SK-N-SH (cell line): ENCODE measurements around the gene PROCR. TPM values are rescaled to one million over a fixed set of nuclear protein-coding genes. Genes with fewer than 3 reads are reported as not detected.
"Not testable (repeated sequence)": the region's sequence is repeated elsewhere in the genome, so short reads cannot be mapped to it uniquely, and the experiment has no call there.

Experiments used
- CTCF ChIA-PET: fragments of 300-600, 350-600 bp; formaldehyde crosslinking; extraction: SDS; loops from one replicate; lab custom pipeline; 2021; lab: Yijun Ruan, JAX
- POLR2A ChIA-PET: fragments of 350-600 bp; sonication (Branson Sonifier 250); formaldehyde crosslinking; extraction: SDS; loops from one replicate; lab custom pipeline; 2020; ENCODE audit warnings: antibody characterized with exemption, inconsistent platforms; lab: Yijun Ruan, JAX
- DNase-seq: peaks from one replicate; pipeline ENCODE4 v3.0.0; 2012
- H2AFZ ChIP-seq: fragments of 200-600 bp; sonication (generic); 2 replicates; pipeline ENCODE4 v1.8.1; 2016; ENCODE audit warnings: antibody characterized with exemption, mild to moderate bottlenecking, low read depth
- H3F3A ChIP-seq: fragments of 200-600 bp; sonication (generic); replicated peaks from 2 replicates; pipeline ENCODE3; 2016; ENCODE audit warnings: antibody characterized with exemption, mild to moderate bottlenecking; ENCODE audit not compliant: insufficient read depth
- H3K27ac ChIP-seq, 2 experiments: fragments of 200-500 bp in 1 of 2; fragments of 200-600 bp in 1 of 2; sonication (Bioruptor generic) in 1 of 2; sonication (generic), shearing (Covaris generic) in 1 of 2; 2 replicates each; pipeline versions ENCODE4 v1.5.1 to v1.6.1; 2014 to 2016; ENCODE audit warnings: low read depth in 2 of 2, inconsistent platforms in 1 of 2, low read length in 1 of 2, mild to moderate bottlenecking in 1 of 2, mixed read lengths in 1 of 2
- H3K27me3 ChIP-seq: fragments of 200-600 bp; sonication (generic), shearing (Covaris generic); 2 replicates; pipeline ENCODE4 v1.6.1; 2016; ENCODE audit warnings: mixed run types; ENCODE audit not compliant: insufficient read depth
- H3K36me3 ChIP-seq, 2 experiments: fragments of 200-500 bp in 1 of 2; fragments of 200-600 bp in 1 of 2; sonication (Bioruptor generic) in 1 of 2; sonication (generic) in 1 of 2; replicated peaks in 1 of 2; 2 replicates each; pipeline versions ENCODE3 to v1.5.1; 2014 to 2016; ENCODE audit warnings: low read length in 1 of 2, mild to moderate bottlenecking in 1 of 2; ENCODE audit not compliant: insufficient read depth in 2 of 2, control insufficient read depth in 1 of 2
- H3K4me1 ChIP-seq, 2 experiments: fragments of 200-500 bp in 1 of 2; fragments of 200-600 bp in 1 of 2; sonication (Bioruptor generic) in 1 of 2; sonication (generic), shearing (Covaris generic) in 1 of 2; 2 replicates each; pipeline versions ENCODE4 v1.5.1 to v1.6.1; 2014 to 2016; ENCODE audit warnings: low read depth in 1 of 2, low read length in 1 of 2, mixed run types in 1 of 2; ENCODE audit not compliant: insufficient read depth in 2 of 2, control insufficient read depth in 1 of 2
- H3K4me2 ChIP-seq: fragments of 200-600 bp; sonication (generic), shearing (Covaris generic); 2 replicates; pipeline ENCODE4 v1.6.1; 2017; ENCODE audit warnings: mixed run types
- H3K4me3 ChIP-seq, 2 experiments: fragments of 200-500 bp in 1 of 2; fragments of 200-600 bp in 1 of 2; sonication (Bioruptor generic) in 1 of 2; sonication (generic), shearing (Covaris generic) in 1 of 2; 2 replicates each; pipeline versions ENCODE4 v1.5.1 to v1.8.1; 2014 to 2016; ENCODE audit warnings: low read depth in 2 of 2, inconsistent platforms in 1 of 2, low read length in 1 of 2, mild to moderate bottlenecking in 1 of 2, mixed read lengths in 1 of 2, moderate library complexity in 1 of 2
- H3K79me2 ChIP-seq: fragments of 200-600 bp; sonication (generic); 2 replicates; pipeline ENCODE4 v1.8.1; 2017; ENCODE audit warnings: mild to moderate bottlenecking; ENCODE audit not compliant: insufficient read depth
- H3K9ac ChIP-seq: fragments of 200-600 bp; sonication (generic); 2 replicates; pipeline ENCODE4 v1.6.1; 2017; ENCODE audit warnings: mixed run types
- H3K9me2 ChIP-seq: fragments of 200-600 bp; sonication (generic); 2 replicates; pipeline ENCODE4 v1.6.1; 2017; ENCODE audit warnings: mixed run types
- H3K9me3 ChIP-seq: fragments of 200-600 bp; sonication (generic); 2 replicates; pipeline ENCODE4 v1.6.1; 2017; ENCODE audit warnings: mixed run types, mild to moderate bottlenecking, moderate library complexity
- H4K20me1 ChIP-seq: fragments of 200-600 bp; sonication (generic); 2 replicates; pipeline ENCODE4 v1.6.1; 2017; ENCODE audit warnings: mild to moderate bottlenecking, mixed run types; ENCODE audit not compliant: insufficient read depth
- MXI1 ChIP-seq: IDR thresholded peaks from 2 replicates; pipeline ENCODE4 v1.6.1; 2012; ENCODE audit warnings: mild to moderate bottlenecking, low read depth, low read length, improper control_type of control experiment
- NRF1 ChIP-seq: IDR thresholded peaks from 2 replicates; pipeline ENCODE4 v1.6.1; 2012; ENCODE audit warnings: low read depth, mild to moderate bottlenecking, low read length
- POLR2AphosphoS5 ChIP-seq: IDR thresholded peaks from 2 replicates; pipeline ENCODE4 v1.6.1; 2012; ENCODE audit warnings: low read depth, low read length
- TAF1 ChIP-seq: IDR thresholded peaks from 2 replicates; pipeline ENCODE4 v1.6.1; 2012; ENCODE audit warnings: low read depth, mild to moderate bottlenecking, low read length, moderate library complexity, borderline replicate concordance
- WGBS: methylation state at CpG from one replicate; pipeline ENCODE4 v1.1.6; 2017; ENCODE audit warnings: low lambda C conversion rate; 5-methylcytosine and 5-hydroxymethylcytosine counted together
- polyA plus RNA-seq, 3 experiments: library from polyadenylated mRNA; depleted of rRNA; stranded (reverse); fragments of >200 nt; gene quantifications; 2 replicates each; pipeline ENCODE4 v1.2.3, GENCODE V29; 2012
- TF ChIP-seq, protein P1 (sequence below): IDR thresholded peaks from 2 replicates; pipeline ENCODE4 v1.6.1; 2012; ENCODE audit warnings: mild to moderate bottlenecking, low read depth, low read length, moderate library complexity

Gene PROCR
- polyA plus RNA-seq, 1 of the 3 experiments (the other 2 are of a cell fraction), result 23.5 TPM

DNA sequence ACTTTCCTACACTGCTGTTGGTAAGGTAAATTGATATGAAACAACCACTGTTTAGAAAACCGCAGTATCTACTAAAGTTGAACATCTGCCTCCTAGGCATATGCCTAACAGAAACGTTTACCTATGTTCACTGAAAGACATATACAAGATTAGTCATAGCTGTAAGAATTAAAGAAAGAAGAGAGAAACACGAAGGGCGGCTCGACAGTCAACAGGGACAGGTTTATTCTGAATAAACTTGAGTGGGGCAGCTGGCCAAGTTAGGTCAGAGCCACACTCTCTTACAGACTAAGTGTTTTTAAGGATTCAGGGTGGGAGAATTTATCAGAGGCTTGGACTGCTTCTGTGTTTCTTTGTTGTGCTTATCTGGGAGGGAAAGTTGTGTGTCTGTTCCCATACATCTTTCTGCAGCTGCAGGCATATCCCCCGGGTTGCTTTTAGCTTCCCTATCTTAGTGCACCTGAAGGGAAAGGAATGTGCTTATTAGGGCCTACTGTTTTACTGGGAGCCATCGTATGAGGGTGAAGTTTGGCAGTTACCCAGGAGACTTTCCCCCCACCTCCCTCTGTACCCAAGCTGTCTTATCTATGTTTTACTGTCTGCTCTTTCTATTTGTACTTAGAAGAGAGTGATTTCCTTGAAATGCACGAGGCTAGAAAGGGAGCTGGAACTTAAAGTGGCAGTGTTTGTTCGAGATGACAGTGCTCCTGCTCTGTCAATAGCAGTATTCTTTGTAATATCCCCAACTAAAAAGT is 20.4 kb downstream of the PROCR start:
- Histone ChIP-seq H3K36me3 (no peaks in the 10 kb centered on the region), H4K20me1 (no peaks in the 10 kb centered on the region), H3K79me2 (no peaks in the 10 kb centered on the region), H3K4me3 (no peak overlapping the region), H3K27ac (no peak overlapping the region), H3K27me3 (no peaks in the 10 kb centered on the region), H3F3A (peaks cover 6% of the 10 kb centered on the region), H2AFZ (no peak overlapping the region), H3K9me2 (no peaks in the 10 kb centered on the region), H3K9ac (no peak overlapping the region), H3K4me2 (no peak overlapping the region), H3K9me3 (peaks cover 11% of the 10 kb centered on the region), H3K4me1 (no peaks in the 10 kb centered on the region)
- POLR2A ChIA-PET, result no interaction called here
- DNase-seq, result no peak
- TF ChIP-seq POLR2AphosphoS5, result no peak
- WGBS, result 55% methylated on average over 9 of the region's 9 CpGs
- CTCF ChIA-PET, result interaction anchor here (1.2 to 3.8 kb wide), 2 partner anchors 16 to 47 kb away, joined by 3 to 19 read pairs; no protein-coding TSS in a partner anchor

GRCh38 chr20:35193031-35193791 is 21.3 kb downstream of the PROCR start:
- 84% methylated on average over 7 of the region's 9 CpGs for WGBS
- H3K4me3 ChIP-seq, H2AFZ ChIP-seq, H3K4me1 ChIP-seq, POLR2A ChIA-PET, H3K9ac ChIP-seq, H3K36me3 ChIP-seq, H3K27ac ChIP-seq, H3K79me2 ChIP-seq, H3K27me3 ChIP-seq, H3K9me2 ChIP-seq, H3K4me2 ChIP-seq, DNase-seq, H4K20me1 ChIP-seq, H3F3A ChIP-seq: not testable (repeated sequence)
- CTCF ChIA-PET, result interaction anchor here (0.7 to 3.8 kb wide), 4 partner anchors 15 to 320 kb away, joined by 3 to 19 read pairs (median 7); partner anchors contain the start of gene GGT7
- peaks cover 11% of the 10 kb centered on the region for H3K9me3 ChIP-seq

- Histone ChIP-seq H3K27me3 (no peaks in the 10 kb centered on the region), H3K4me1 (no peaks in the 10 kb centered on the region), H2AFZ (no peak overlapping the region), H3K9me2 (no peaks in the 10 kb centered on the region), H4K20me1 (no peaks in the 10 kb centered on the region), H3K4me3 (no peak overlapping the region), H3F3A (peaks cover 18% of the 10 kb centered on the region), H3K27ac (no peak overlapping the region), H3K36me3 (no peaks in the 10 kb centered on the region), H3K9ac (no peak overlapping the region), H3K79me2 (no peaks in the 10 kb centered on the region), H3K9me3 (peaks cover 11% of the 10 kb centered on the region), H3K4me2 (no peak overlapping the region)
- ChIA-PET CTCF (no interaction called here), POLR2A (no interaction called here)
- DNase-seq, result no peak
- TF ChIP-seq POLR2AphosphoS5 (no peak), NRF1 (no peak), MXI1 (no peak), TAF1 (no peak)
- TF ChIP-seq, protein P1, sequence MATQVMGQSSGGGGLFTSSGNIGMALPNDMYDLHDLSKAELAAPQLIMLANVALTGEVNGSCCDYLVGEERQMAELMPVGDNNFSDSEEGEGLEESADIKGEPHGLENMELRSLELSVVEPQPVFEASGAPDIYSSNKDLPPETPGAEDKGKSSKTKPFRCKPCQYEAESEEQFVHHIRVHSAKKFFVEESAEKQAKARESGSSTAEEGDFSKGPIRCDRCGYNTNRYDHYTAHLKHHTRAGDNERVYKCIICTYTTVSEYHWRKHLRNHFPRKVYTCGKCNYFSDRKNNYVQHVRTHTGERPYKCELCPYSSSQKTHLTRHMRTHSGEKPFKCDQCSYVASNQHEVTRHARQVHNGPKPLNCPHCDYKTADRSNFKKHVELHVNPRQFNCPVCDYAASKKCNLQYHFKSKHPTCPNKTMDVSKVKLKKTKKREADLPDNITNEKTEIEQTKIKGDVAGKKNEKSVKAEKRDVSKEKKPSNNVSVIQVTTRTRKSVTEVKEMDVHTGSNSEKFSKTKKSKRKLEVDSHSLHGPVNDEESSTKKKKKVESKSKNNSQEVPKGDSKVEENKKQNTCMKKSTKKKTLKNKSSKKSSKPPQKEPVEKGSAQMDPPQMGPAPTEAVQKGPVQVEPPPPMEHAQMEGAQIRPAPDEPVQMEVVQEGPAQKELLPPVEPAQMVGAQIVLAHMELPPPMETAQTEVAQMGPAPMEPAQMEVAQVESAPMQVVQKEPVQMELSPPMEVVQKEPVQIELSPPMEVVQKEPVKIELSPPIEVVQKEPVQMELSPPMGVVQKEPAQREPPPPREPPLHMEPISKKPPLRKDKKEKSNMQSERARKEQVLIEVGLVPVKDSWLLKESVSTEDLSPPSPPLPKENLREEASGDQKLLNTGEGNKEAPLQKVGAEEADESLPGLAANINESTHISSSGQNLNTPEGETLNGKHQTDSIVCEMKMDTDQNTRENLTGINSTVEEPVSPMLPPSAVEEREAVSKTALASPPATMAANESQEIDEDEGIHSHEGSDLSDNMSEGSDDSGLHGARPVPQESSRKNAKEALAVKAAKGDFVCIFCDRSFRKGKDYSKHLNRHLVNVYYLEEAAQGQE, result no peak
Observed at GRCh38 chr20:35196313-35196712, 24.4 kb downstream of the PROCR start.
